OCI-M2 (cell line): Measurements from ENCODE around the gene GPC5.
"Not testable (repeated sequence)": the region's sequence is repeated elsewhere in the genome, so short reads cannot be mapped to it uniquely, and the experiment has no call there.

Source experiments
- DNase-seq: peaks from one replicate; lab custom pipeline; 2025; ENCODE audit not compliant: unreplicated experiment; lab: John Stamatoyannopoulos, UW

GPC5 gene

GRCh38 chr13:91398413-91399188, at the start of gene GPC5:
Gene GPC5 (plus strand): TSS chr13:91398621.
- DNase-seq, result no peak

- DNase-seq, result no peak
Measured at GRCh38 chr13:91348906-91349435, 49.5 kb upstream of the GPC5 start.

GRCh38 chr13:91349992-91350911, 48.2 kb upstream of the GPC5 start:
- no peak for DNase-seq

- DNase-seq, result no peak
Measured at GRCh38 chr13:91351123-91351522, 47.3 kb upstream of the GPC5 start.

GRCh38 chr13:91351980-91352379, 46.4 kb upstream of the GPC5 start:
- DNase-seq, result no peak

- DNase-seq, result not testable (repeated sequence)
Measured at GRCh38 chr13:91352891-91353290, 45.5 kb upstream of the GPC5 start.

GRCh38 chr13:91353494-91353893, 44.9 kb upstream of the GPC5 start:
- no peak for DNase-seq

GRCh38 chr13:91355099-91355825, 43.2 kb upstream of the GPC5 start:
- DNase-seq, result no peak

GRCh38 chr13:91355826-91356710, 42.4 kb upstream of the GPC5 start:
- no peak for DNase-seq

- DNase-seq, result no peak
Measured at GRCh38 chr13:91356919-91357612, 41.4 kb upstream of the GPC5 start.

GRCh38 chr13:91357613-91358386, 40.6 kb upstream of the GPC5 start:
- no peak for DNase-seq

GRCh38 chr13:91358387-91358782, 40.0 kb upstream of the GPC5 start:
- no peak for DNase-seq

- no peak for DNase-seq
Measured at GRCh38 chr13:91359111-91359510, 39.3 kb upstream of the GPC5 start.

- no peak for DNase-seq
Measured at GRCh38 chr13:91359631-91360030, 38.8 kb upstream of the GPC5 start.

GRCh38 chr13:91360246-91360751, 38.1 kb upstream of the GPC5 start:
- no peak for DNase-seq

- DNase-seq, result no peak
Measured at GRCh38 chr13:91361755-91362271, 36.6 kb upstream of the GPC5 start.

- no peak for DNase-seq
Measured at GRCh38 chr13:91362908-91363307, 35.5 kb upstream of the GPC5 start.

GRCh38 chr13:91368101-91368500, 30.3 kb upstream of the GPC5 start:
- no peak for DNase-seq
